Measurements from ENCODE around the gene PLPP1.

The PLPP1 gene

DNA sequence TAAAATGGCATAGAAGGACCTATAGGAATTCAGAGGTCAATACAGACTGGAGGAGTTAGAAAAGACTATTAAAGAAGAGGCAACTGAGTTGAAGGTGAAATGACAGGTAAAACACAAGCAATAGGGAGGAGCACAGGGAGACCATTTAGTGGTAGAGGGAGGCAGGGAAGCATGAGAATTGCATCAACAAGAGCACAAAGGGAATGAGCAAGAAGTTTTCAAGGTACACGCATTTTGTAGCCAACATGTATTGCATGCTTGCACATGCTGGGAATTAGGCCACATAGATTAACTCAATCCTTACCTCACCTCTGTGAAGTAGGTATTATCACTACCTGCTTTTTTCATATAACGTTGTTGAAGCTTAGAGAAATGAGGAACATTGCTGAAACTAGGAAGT is 42.3 kb downstream of the PLPP1 start:
- ChIA-PET CTCF (no interaction called here), POLR2A (no interaction called here)
- TF ChIP-seq FOXA1 (IDR thresholded peaks at IDR 0.05) = no peak
- TF ChIP-seq LEF1 (IDR thresholded peaks at IDR 0.05; ENCODE audit: borderline replicate concordance) = no peak
- no peak for TF ChIP-seq SP1 (IDR thresholded peaks at IDR 0.05)
- no peak for TF ChIP-seq L3MBTL2 (conservative IDR thresholded peaks at IDR 0.05)
- TF ChIP-seq FOXK2 (IDR thresholded peaks at IDR 0.05) = no peak
- TF ChIP-seq BHLHE40 (IDR thresholded peaks at IDR 0.05; ENCODE audit: borderline replicate concordance) = no peak
- TF ChIP-seq NFRKB (IDR thresholded peaks at IDR 0.05) = no peak
- no peak for TF ChIP-seq CTBP1 (IDR thresholded peaks at IDR 0.05; ENCODE audit: borderline replicate concordance)
- no peak for TF ChIP-seq TARDBP (IDR thresholded peaks at IDR 0.05)
- no peak for DNase-seq (ENCODE audit: extremely low spot score)

GRCh38 chr5:55485073-55485472 is 49.7 kb downstream of the PLPP1 start:
- ChIA-PET CTCF (no interaction called here), POLR2A (no interaction called here)
- TF ChIP-seq SUZ12 (IDR thresholded peaks at IDR 0.05) = no peak
- no peak for TF ChIP-seq FOXK2 (IDR thresholded peaks at IDR 0.05)
- TF ChIP-seq LEF1 (IDR thresholded peaks at IDR 0.05; ENCODE audit: borderline replicate concordance) = no peak
- no peak for TF ChIP-seq ARNT (IDR thresholded peaks at IDR 0.05)
- no peak for TF ChIP-seq TARDBP (IDR thresholded peaks at IDR 0.05)
- no peak for TF ChIP-seq ELF4 (IDR thresholded peaks at IDR 0.05)
- no peak for TF ChIP-seq L3MBTL2 (conservative IDR thresholded peaks at IDR 0.05)
- no peak for TF ChIP-seq FOXA1 (IDR thresholded peaks at IDR 0.05)
- TF ChIP-seq SP1 (IDR thresholded peaks at IDR 0.05) = no peak
- no peak for TF ChIP-seq ZNF384 (IDR thresholded peaks at IDR 0.05)
- TF ChIP-seq FOXM1 (IDR thresholded peaks at IDR 0.05; ENCODE audit: borderline replicate concordance) = no peak
- TF ChIP-seq NFRKB (IDR thresholded peaks at IDR 0.05) = no peak
- no peak for TF ChIP-seq BHLHE40 (IDR thresholded peaks at IDR 0.05; ENCODE audit: borderline replicate concordance)
- TF ChIP-seq CTBP1 (IDR thresholded peaks at IDR 0.05; ENCODE audit: borderline replicate concordance) = no peak
- no peak for TF ChIP-seq PKNOX1 (IDR thresholded peaks at IDR 0.05)
- TF ChIP-seq HDGF (IDR thresholded peaks at IDR 0.05; ENCODE audit: borderline replicate concordance) = no peak
- DNase-seq (ENCODE audit: extremely low spot score) = no peak

- DNase-seq (ENCODE audit: extremely low spot score) = no peak
- no peak for TF ChIP-seq FOXA1 (IDR thresholded peaks at IDR 0.05)
- no peak for TF ChIP-seq ARNT (IDR thresholded peaks at IDR 0.05)
- no peak for TF ChIP-seq L3MBTL2 (conservative IDR thresholded peaks at IDR 0.05)
- TF ChIP-seq ELF4 (IDR thresholded peaks at IDR 0.05) = no peak
- no peak for TF ChIP-seq FOXK2 (IDR thresholded peaks at IDR 0.05)
- ChIA-PET POLR2A (no interaction called here), CTCF (no interaction called here)
Measured at GRCh38 chr5:55484531-55484930, 50.2 kb downstream of the PLPP1 start.

- no peak for DNase-seq (ENCODE audit: extremely low spot score)
- CTCF ChIA-PET = no interaction called here
- no peak for TF ChIP-seq SP1 (IDR thresholded peaks at IDR 0.05)
- no peak for TF ChIP-seq HDGF (IDR thresholded peaks at IDR 0.05; ENCODE audit: borderline replicate concordance)
- TF ChIP-seq SUZ12 (IDR thresholded peaks at IDR 0.05) = no peak
- no peak for TF ChIP-seq CTBP1 (IDR thresholded peaks at IDR 0.05; ENCODE audit: borderline replicate concordance)
- no peak for TF ChIP-seq BHLHE40 (IDR thresholded peaks at IDR 0.05; ENCODE audit: borderline replicate concordance)
- no peak for TF ChIP-seq NFRKB (IDR thresholded peaks at IDR 0.05)
- POLR2A ChIA-PET = no interaction called here
Measured at GRCh38 chr5:55483885-55484284, 50.9 kb downstream of the PLPP1 start.

DNA sequence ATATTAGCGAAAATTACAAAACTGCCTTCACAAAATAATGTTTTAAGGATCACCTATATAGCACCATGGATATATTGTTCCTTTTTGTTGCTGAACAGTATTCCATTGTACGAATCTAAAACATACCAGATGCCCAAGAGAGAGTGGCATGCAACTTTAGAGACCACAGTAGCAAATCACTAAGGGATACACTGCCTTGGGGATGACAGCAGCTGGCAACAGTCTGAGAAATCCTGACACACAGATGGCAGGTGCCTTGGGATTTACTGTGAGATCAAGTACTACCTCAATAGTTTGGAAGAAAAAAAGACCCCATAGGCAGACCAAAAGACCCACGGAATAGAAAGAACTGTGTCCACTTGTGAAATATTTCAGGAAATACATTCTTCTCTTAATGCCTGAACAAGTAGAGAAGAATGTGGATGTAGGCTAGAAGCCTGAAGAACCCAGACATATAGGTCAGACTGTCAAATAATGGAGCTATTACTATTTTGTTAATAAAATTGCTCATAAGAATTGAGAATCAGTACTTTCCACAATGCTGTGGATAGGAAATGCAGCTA is 53.4 kb downstream of the PLPP1 start:
- ChIA-PET POLR2A (no interaction called here), CTCF (no interaction called here)
- DNase-seq (ENCODE audit: extremely low spot score) = no peak
- TF ChIP-seq FOXM1 (IDR thresholded peaks at IDR 0.05; ENCODE audit: borderline replicate concordance) (no peak), FOXA1 (IDR thresholded peaks at IDR 0.05) (no peak), ELF4 (IDR thresholded peaks at IDR 0.05) (no peak), ARNT (IDR thresholded peaks at IDR 0.05) (no peak), SP1 (IDR thresholded peaks at IDR 0.05) (no peak), LEF1 (IDR thresholded peaks at IDR 0.05; ENCODE audit: borderline replicate concordance) (no peak), FOXK2 (IDR thresholded peaks at IDR 0.05) (no peak), TARDBP (IDR thresholded peaks at IDR 0.05) (no peak), BHLHE40 (IDR thresholded peaks at IDR 0.05; ENCODE audit: borderline replicate concordance) (no peak), L3MBTL2 (conservative IDR thresholded peaks at IDR 0.05) (no peak), PKNOX1 (IDR thresholded peaks at IDR 0.05) (no peak), SUZ12 (IDR thresholded peaks at IDR 0.05) (no peak), ZNF384 (IDR thresholded peaks at IDR 0.05) (no peak), HDGF (IDR thresholded peaks at IDR 0.05; ENCODE audit: borderline replicate concordance) (no peak), NFRKB (IDR thresholded peaks at IDR 0.05) (no peak), CTBP1 (IDR thresholded peaks at IDR 0.05; ENCODE audit: borderline replicate concordance) (no peak)

GRCh38 chr5:55480781-55481180 is 54.0 kb downstream of the PLPP1 start:
- DNase-seq (ENCODE audit: extremely low spot score) = no peak
- ChIA-PET CTCF (no interaction called here), POLR2A (no interaction called here)
- no peak for TF ChIP-seq TARDBP (IDR thresholded peaks at IDR 0.05)
- TF ChIP-seq ELF4 (IDR thresholded peaks at IDR 0.05) = no peak
- TF ChIP-seq SUZ12 (IDR thresholded peaks at IDR 0.05) = no peak
- no peak for TF ChIP-seq FOXA1 (IDR thresholded peaks at IDR 0.05)
- no peak for TF ChIP-seq CTBP1 (IDR thresholded peaks at IDR 0.05; ENCODE audit: borderline replicate concordance)
- TF ChIP-seq L3MBTL2 (conservative IDR thresholded peaks at IDR 0.05) = no peak
- no peak for TF ChIP-seq ARNT (IDR thresholded peaks at IDR 0.05)
- TF ChIP-seq ZNF384 (IDR thresholded peaks at IDR 0.05) = no peak
- no peak for TF ChIP-seq HDGF (IDR thresholded peaks at IDR 0.05; ENCODE audit: borderline replicate concordance)
- no peak for TF ChIP-seq PKNOX1 (IDR thresholded peaks at IDR 0.05)
- no peak for TF ChIP-seq NFRKB (IDR thresholded peaks at IDR 0.05)
- TF ChIP-seq FOXK2 (IDR thresholded peaks at IDR 0.05) = no peak
- TF ChIP-seq LEF1 (IDR thresholded peaks at IDR 0.05; ENCODE audit: borderline replicate concordance) = no peak
- TF ChIP-seq BHLHE40 (IDR thresholded peaks at IDR 0.05; ENCODE audit: borderline replicate concordance) = no peak
- no peak for TF ChIP-seq FOXM1 (IDR thresholded peaks at IDR 0.05; ENCODE audit: borderline replicate concordance)
- TF ChIP-seq SP1 (IDR thresholded peaks at IDR 0.05) = no peak
